Measurements from ENCODE around the gene TGDS. TPM values are rescaled to one million over a fixed set of nuclear protein-coding genes. Genes with fewer than 3 reads are reported as not detected.

TGDS gene
- total and polyA plus RNA-seq, 3 experiments from 2014 or later, result 15.0 to 20.3 (median 19.9) TPM

DNA sequence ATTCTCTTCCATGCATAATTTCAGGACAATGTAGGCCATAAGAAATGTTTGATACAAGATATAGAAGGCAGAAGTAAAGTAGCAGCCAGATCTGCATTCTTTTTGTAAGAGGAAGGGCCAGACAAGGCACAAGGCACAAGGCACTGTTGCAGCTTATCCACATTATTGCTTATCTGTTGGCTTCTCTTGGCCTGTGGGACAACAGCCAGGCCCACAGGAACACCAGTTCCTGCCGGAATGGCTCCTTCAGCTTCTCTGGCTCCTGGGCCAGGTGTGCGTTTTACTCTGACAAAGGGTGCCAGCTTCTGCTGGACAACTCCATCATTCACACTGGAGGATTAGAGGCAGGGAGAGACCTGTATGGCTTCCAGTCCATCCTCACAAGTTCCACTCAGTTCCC is 34.9 kb upstream of the TGDS start:
- Histone ChIP-seq H3K27me3 (ENCODE audit: insufficient read depth, low read length, poor library complexity, severe bottlenecking) (no peaks in the 10 kb centered on the region), H3K27ac (ENCODE audit: low read depth, low read length) (no peak overlapping the region), H3K9me3 (ENCODE audit: low read length) (no peaks in the 10 kb centered on the region), H3K4me3 (ENCODE audit: low read length) (no peak overlapping the region), H3K4me1 (ENCODE audit: insufficient read depth, low read length) (no peaks in the 10 kb centered on the region), H3K36me3 (ENCODE audit: insufficient read depth, low read length) (no peaks in the 10 kb centered on the region)
- no peak for DNase-seq
- Mint-ChIP-seq H3K36me3 (peaks cover 9 to 28% (median 14%) of the 10 kb centered on the region in 3 donors), H3K4me1 (no peaks in the 10 kb centered on the region), H3K4me3 (no peak overlapping the region), H3K27me3 (no peaks in the 10 kb centered on the region), H3K27ac (no peak overlapping the region), H3K9me3 (no peaks in the 10 kb centered on the region)
- ChIA-PET CTCF (interaction anchor here (1.0 kb wide), 1 partner anchor 13 kb away, joined by 3 read pairs; no protein-coding TSS in a partner anchor), POLR2A (no interaction called here)

DNA sequence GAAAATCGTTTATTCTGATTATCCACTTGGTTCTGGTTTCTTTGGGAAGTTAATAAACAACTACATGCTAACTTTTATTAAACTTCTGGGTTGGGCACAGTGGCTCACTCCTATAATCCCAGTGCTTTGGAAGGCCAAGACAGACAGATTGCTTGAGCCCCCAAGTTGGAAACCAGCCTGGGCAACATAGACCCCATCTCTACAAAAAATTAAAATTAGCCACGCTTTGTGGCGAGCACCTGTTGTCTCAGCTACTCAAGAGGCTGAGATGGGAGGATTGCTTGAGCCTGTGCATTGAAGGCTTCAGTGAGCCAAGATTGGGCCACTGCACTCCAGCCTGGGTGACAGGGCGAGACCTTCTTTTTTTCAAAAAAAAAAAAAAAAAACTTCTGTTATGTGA is 27.4 kb upstream of the TGDS start:
- ChIA-PET CTCF (interaction anchor here (1.3 to 11.1 kb wide), 2 partner anchors 187 to 188 kb away, joined by 3 to 161 read pairs; no protein-coding TSS in a partner anchor), POLR2A (no interaction called here)
- no peak for DNase-seq
- Mint-ChIP-seq H3K4me1 (no peaks in the 10 kb centered on the region), H3K9me3 (no peaks in the 10 kb centered on the region), H3K27me3 (no peaks in the 10 kb centered on the region), H3K36me3 (peaks cover 8 to 66% (median 9%) of the 10 kb centered on the region in 3 donors), H3K27ac (peak overlapping the region in 1 of 8 donors; percentile 44), H3K4me3 (no peak overlapping the region)
- Histone ChIP-seq H3K9me3 (ENCODE audit: low read length) (no peaks in the 10 kb centered on the region), H3K27ac (ENCODE audit: low read depth, low read length) (no peak overlapping the region), H3K4me1 (ENCODE audit: insufficient read depth, low read length) (no peaks in the 10 kb centered on the region), H3K4me3 (ENCODE audit: low read length) (no peak overlapping the region), H3K27me3 (ENCODE audit: insufficient read depth, low read length, poor library complexity, severe bottlenecking) (no peaks in the 10 kb centered on the region), H3K36me3 (ENCODE audit: insufficient read depth, low read length) (peaks cover 7% of the 10 kb centered on the region)

DNA sequence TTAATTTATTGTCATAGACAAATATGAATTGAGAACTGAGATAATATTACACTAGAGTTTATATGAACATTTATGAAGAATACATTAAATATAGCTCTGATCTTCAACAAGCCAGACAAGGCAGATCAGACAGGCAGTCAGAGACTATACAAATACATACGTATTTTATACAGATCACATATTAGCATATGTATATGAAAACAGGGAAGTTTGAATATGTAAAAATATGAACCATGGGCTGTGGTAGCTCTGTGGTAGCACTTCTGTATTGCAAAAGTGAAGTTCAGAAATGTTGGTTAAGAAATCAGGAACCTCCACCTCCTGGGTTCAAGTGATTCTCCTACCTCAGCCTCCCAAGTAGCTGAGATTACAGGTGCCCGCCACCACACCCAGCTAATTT is 26.4 kb upstream of the TGDS start:
- no peak overlapping the region for H3K4me3 Mint-ChIP-seq
- DNase-seq, result no peak
- Histone ChIP-seq H3K4me1 (ENCODE audit: insufficient read depth, low read length) (no peaks in the 10 kb centered on the region), H3K27ac (ENCODE audit: low read depth, low read length) (no peak overlapping the region), H3K27me3 (ENCODE audit: insufficient read depth, low read length, poor library complexity, severe bottlenecking) (no peaks in the 10 kb centered on the region), H3K4me3 (ENCODE audit: low read length) (no peak overlapping the region), H3K36me3 (ENCODE audit: insufficient read depth, low read length) (peaks cover 7% of the 10 kb centered on the region), H3K9me3 (ENCODE audit: low read length) (no peaks in the 10 kb centered on the region)
- no peaks in the 10 kb centered on the region for H3K27me3 Mint-ChIP-seq
- no peak overlapping the region for H3K27ac Mint-ChIP-seq
- H3K36me3 Mint-ChIP-seq, result peaks cover 8 to 63% (median 9%) of the 10 kb centered on the region in 3 donors
- no peaks in the 10 kb centered on the region for H3K9me3 Mint-ChIP-seq
- ChIA-PET POLR2A (no interaction called here), CTCF (interaction anchor here (11.1 kb wide), 1 partner anchor 187 kb away, joined by 161 read pairs; no protein-coding TSS in a partner anchor)
- H3K4me1 Mint-ChIP-seq, result peaks cover under 1 to 1% (median under 1%) of the 10 kb centered on the region in 3 donors

DNA sequence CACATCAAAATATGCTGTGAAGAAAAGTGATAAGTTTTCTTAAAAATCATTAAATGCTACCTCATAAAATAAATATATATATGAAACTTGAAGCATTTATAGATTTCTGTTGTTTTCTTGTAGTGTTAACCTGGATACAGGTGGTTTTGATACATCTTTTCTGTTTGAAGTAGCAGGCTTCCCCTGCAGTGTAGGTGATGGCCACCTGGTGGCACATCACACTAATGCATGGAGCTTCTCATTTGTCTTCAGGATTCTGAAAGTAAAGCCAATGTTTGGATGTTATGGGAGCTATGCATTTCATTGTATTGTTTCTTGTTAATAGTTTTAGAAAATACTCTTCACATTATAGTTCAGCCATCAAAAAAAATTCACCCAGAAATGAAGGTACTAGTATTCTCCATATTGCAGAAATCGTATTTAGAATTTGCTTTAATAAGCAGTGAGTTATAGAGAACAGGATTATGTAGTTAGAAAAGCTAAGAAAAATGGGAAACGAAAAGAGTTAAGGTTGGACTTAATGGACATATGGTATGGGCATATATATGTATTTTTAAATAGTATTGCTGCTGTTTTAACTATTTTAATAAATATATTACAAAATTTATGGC is 24.4 kb upstream of the TGDS start:
- POLR2A ChIA-PET, result no interaction called here
- H3K4me1 Mint-ChIP-seq, result peaks cover 10 to 15% (median 13%) of the 10 kb centered on the region in 3 donors
- H3K27me3 Mint-ChIP-seq, result no peaks in the 10 kb centered on the region
- CTCF ChIA-PET, result interaction anchor here (0.7 to 11.1 kb wide), 6 partner anchors 15 to 185 kb away, joined by 3 to 161 read pairs (median 3); partner anchors contain the start of genes GPR180 and TGDS
- no peaks in the 10 kb centered on the region for H3K27me3 ChIP-seq (ENCODE audit: insufficient read depth, low read length, poor library complexity, severe bottlenecking)
- H3K9me3 Mint-ChIP-seq, result no peaks in the 10 kb centered on the region
- H3K4me3 Mint-ChIP-seq, result no peak overlapping the region
- H3K9me3 ChIP-seq (ENCODE audit: low read length), result no peaks in the 10 kb centered on the region
- peaks cover 5 to 54% (median 6%) of the 10 kb centered on the region in 3 donors for H3K36me3 Mint-ChIP-seq
- H3K27ac ChIP-seq (ENCODE audit: low read depth, low read length), result no peak overlapping the region
- H3K4me1 ChIP-seq (ENCODE audit: insufficient read depth, low read length), result no peaks in the 10 kb centered on the region
- no peak overlapping the region for H3K4me3 ChIP-seq (ENCODE audit: low read length)
- H3K27ac Mint-ChIP-seq, result no peak overlapping the region
- DNase-seq, result peak in 1 of 5 donors; percentile 19
- H3K36me3 ChIP-seq (ENCODE audit: insufficient read depth, low read length), result peaks cover 7% of the 10 kb centered on the region

DNA sequence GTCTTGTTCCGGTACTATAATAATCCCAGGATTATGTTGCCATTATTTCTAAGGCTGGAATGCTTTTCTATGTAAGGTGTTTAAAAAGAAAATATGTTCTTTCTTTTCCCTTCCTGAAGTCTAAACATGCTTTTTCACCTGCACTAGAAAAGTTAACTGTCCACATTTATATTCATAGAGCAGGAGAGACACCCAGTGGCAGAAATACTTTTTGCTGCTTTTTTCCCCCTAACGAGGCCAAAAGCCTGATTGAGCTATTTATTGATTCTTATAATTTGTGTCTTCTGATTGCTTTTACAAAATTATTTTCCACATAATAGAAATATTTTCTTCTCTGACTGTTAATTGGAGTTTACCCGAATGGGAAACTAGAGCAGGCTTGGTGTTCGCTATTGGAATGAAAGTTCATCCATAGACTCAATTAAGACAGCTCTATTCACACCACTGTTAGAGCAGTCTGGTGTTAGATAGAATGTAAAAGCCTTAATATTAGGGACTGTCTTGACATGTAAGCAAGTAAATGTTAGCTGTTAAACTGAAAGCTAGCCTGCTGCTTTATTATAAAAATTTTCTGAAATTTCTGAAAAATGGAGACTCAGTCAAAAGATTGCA is 21.5 kb upstream of the TGDS start:
- Mint-ChIP-seq H3K36me3 (peaks cover 0 to 41% (median 2%) of the 10 kb centered on the region in 3 donors), H3K4me1 (peaks cover 11 to 24% (median 13%) of the 10 kb centered on the region in 3 donors), H3K9me3 (no peaks in the 10 kb centered on the region), H3K27me3 (no peaks in the 10 kb centered on the region), H3K4me3 (no peak overlapping the region), H3K27ac (peak overlapping the region in 1 of 8 donors; percentile 54)
- Histone ChIP-seq H3K9me3 (ENCODE audit: low read length) (no peaks in the 10 kb centered on the region), H3K27me3 (ENCODE audit: insufficient read depth, low read length, poor library complexity, severe bottlenecking) (no peaks in the 10 kb centered on the region), H3K36me3 (ENCODE audit: insufficient read depth, low read length) (no peaks in the 10 kb centered on the region), H3K27ac (ENCODE audit: low read depth, low read length) (no peak overlapping the region), H3K4me1 (ENCODE audit: insufficient read depth, low read length) (no peaks in the 10 kb centered on the region), H3K4me3 (ENCODE audit: low read length) (no peak overlapping the region)
- ChIA-PET POLR2A (no interaction called here), CTCF (interaction anchor here (0.7 to 11.1 kb wide), 17 partner anchors 11 to 277 kb away, joined by 3 to 161 read pairs (median 3); partner anchors contain the start of genes GPR180 and TGDS)
- peak in 2 of 5 donors; percentile 37 to 47 for DNase-seq

DNA sequence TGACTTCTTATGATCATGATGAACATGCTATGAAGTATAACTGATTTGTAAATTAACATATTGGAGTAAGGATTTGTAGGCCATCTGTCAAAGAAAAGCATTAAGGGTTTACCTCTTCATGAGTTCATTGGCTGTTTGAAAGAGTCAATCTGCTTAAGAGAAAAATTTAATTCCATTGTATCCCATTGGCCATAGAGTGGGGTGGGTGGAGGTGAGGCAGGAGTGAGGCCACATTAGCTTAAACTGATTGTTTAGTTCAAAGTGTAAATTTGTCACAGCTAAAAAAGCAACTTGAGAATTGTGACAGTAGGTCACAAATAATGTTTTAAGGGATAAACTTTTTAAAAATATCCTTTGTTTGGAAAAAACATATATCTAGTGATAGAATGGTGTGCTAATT is 17.1 kb upstream of the TGDS start:
- H3K27ac Mint-ChIP-seq, result no peak overlapping the region
- Histone ChIP-seq H3K27me3 (ENCODE audit: insufficient read depth, low read length, poor library complexity, severe bottlenecking) (no peaks in the 10 kb centered on the region), H3K9me3 (ENCODE audit: low read length) (no peaks in the 10 kb centered on the region), H3K4me1 (ENCODE audit: insufficient read depth, low read length) (no peaks in the 10 kb centered on the region), H3K4me3 (ENCODE audit: low read length) (no peak overlapping the region), H3K36me3 (ENCODE audit: insufficient read depth, low read length) (no peaks in the 10 kb centered on the region), H3K27ac (ENCODE audit: low read depth, low read length) (no peak overlapping the region)
- CTCF ChIA-PET, result interaction anchor here (11.1 kb wide), 1 partner anchor 178 kb away, joined by 161 read pairs; no protein-coding TSS in a partner anchor
- H3K4me3 Mint-ChIP-seq, result no peak overlapping the region
- no peaks in the 10 kb centered on the region for H3K27me3 Mint-ChIP-seq
- no peaks in the 10 kb centered on the region for H3K9me3 Mint-ChIP-seq
- POLR2A ChIA-PET, result no interaction called here
- H3K4me1 Mint-ChIP-seq, result peaks cover 16 to 24% (median 17%) of the 10 kb centered on the region in 3 donors
- H3K36me3 Mint-ChIP-seq, result peaks cover 0 to 33% (median 2%) of the 10 kb centered on the region in 3 donors
- DNase-seq, result no peak

DNA sequence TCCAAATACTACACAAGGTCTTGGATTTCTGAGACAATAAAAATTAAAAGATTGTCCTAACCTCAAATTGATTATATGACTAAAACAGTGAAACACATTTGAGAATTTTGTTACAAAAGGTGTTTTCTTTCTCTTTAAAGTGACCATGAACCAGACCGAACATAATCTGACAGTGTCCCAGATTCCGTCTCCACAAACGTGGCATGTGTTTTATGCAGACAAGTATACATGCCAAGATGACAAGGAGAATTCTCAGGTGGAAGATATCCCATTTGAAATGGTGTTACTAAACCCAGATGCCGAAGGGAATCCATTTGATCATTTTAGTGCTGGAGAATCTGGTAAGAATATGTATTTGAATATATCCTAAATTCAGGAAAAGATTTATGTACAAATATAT is 16.1 kb upstream of the TGDS start:
- Histone ChIP-seq H3K36me3 (ENCODE audit: insufficient read depth, low read length) (no peaks in the 10 kb centered on the region), H3K27me3 (ENCODE audit: insufficient read depth, low read length, poor library complexity, severe bottlenecking) (no peaks in the 10 kb centered on the region), H3K4me1 (ENCODE audit: insufficient read depth, low read length) (no peaks in the 10 kb centered on the region), H3K27ac (ENCODE audit: low read depth, low read length) (no peak overlapping the region), H3K4me3 (ENCODE audit: low read length) (no peak overlapping the region), H3K9me3 (ENCODE audit: low read length) (no peaks in the 10 kb centered on the region)
- no peak for DNase-seq
- POLR2A ChIA-PET, result no interaction called here
- Mint-ChIP-seq H3K27me3 (no peaks in the 10 kb centered on the region), H3K4me1 (peaks cover 21 to 28% (median 22%) of the 10 kb centered on the region in 3 donors), H3K27ac (peak overlapping the region in 1 of 8 donors; percentile 6), H3K9me3 (no peaks in the 10 kb centered on the region), H3K4me3 (no peak overlapping the region), H3K36me3 (peaks cover 0 to 34% (median 3%) of the 10 kb centered on the region in 3 donors)
- CTCF ChIA-PET, result interaction anchor here (11.1 kb wide), 1 partner anchor 177 kb away, joined by 161 read pairs; no protein-coding TSS in a partner anchor

DNA sequence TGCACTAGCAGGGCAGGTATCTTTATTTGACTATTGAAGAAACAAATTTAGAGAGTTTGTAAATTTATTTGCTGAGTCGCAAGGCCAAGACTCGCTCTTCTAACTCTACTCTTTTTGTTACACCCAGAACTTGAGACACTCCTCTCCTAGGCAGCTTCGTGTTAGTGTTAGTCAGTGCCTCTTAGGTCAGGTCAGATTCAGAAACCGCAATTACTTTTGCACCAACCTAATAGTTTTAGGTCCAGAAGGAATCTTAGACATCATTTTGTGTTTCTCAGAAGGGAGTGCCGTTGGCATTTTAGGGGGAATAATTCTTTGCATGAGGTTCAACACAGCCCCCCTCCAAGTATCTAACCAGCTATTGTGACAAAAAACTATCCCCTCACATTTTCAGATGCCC is 14.5 kb upstream of the TGDS start:
- Mint-ChIP-seq H3K27ac (peak overlapping the region in 1 of 8 donors; percentile 7), H3K27me3 (peaks cover 0 to 1% of the 10 kb centered on the region in 2 donors), H3K4me3 (no peak overlapping the region), H3K9me3 (no peaks in the 10 kb centered on the region), H3K4me1 (peaks cover 18 to 26% (median 19%) of the 10 kb centered on the region in 3 donors), H3K36me3 (peaks cover 0 to 43% (median 9%) of the 10 kb centered on the region in 3 donors)
- Histone ChIP-seq H3K9me3 (ENCODE audit: low read length) (no peaks in the 10 kb centered on the region), H3K4me3 (ENCODE audit: low read length) (no peak overlapping the region), H3K27me3 (ENCODE audit: insufficient read depth, low read length, poor library complexity, severe bottlenecking) (no peaks in the 10 kb centered on the region), H3K4me1 (ENCODE audit: insufficient read depth, low read length) (no peaks in the 10 kb centered on the region), H3K36me3 (ENCODE audit: insufficient read depth, low read length) (no peaks in the 10 kb centered on the region), H3K27ac (ENCODE audit: low read depth, low read length) (no peak overlapping the region)
- ChIA-PET POLR2A (no interaction called here), CTCF (no interaction called here)
- DNase-seq, result no peak

Measured in CD8-positive, alpha-beta memory T cell (primary cell).